H1 (cell line): ENCODE data around the gene APLP2.

Source experiments
- ATF3 ChIP-seq: IDR thresholded peaks from 2 replicates; pipeline ENCODE4 v1.6.1; 2011; ENCODE audit warnings: low read depth, mild to moderate bottlenecking, low read length; ENCODE audit not compliant: insufficient read depth
- CBX5 ChIP-seq: fragments of 300-800, 300-1000 bp; sonication (generic); IDR thresholded peaks from 2 replicates; pipeline ENCODE4 v1.7.1; 2016; ENCODE audit warnings: antibody characterized with exemption, low read length, low read depth
- CTCF ChIP-seq, 3 experiments: IDR thresholded peaks; 1 replicate in 2 of 3; 2 replicates in 1 of 3; pipeline versions ENCODE4 v1.5.1 to v1.6.1; 2011; ENCODE audit warnings: low read length in 3 of 3, mild to moderate bottlenecking in 3 of 3, inconsistent platforms in 2 of 3, low read depth in 1 of 3, moderate library complexity in 1 of 3; ENCODE audit not compliant: insufficient read depth in 1 of 3; ENCODE audit errors: control extremely low read depth in 1 of 3
- EZH2 ChIP-seq: fragments of 200-600 bp; sonication (generic); IDR thresholded peaks from 2 replicates; pipeline ENCODE4 v1.7.1; 2012; ENCODE audit warnings: low read depth, mild to moderate bottlenecking, moderate library complexity, low read length, inconsistent platforms; ENCODE audit not compliant: severe bottlenecking
- POLR2A ChIP-seq, 2 experiments: IDR thresholded peaks; 1 replicate in 1 of 2; 2 replicates in 1 of 2; pipeline ENCODE4 v1.6.1; 2011; ENCODE audit warnings: low read depth in 2 of 2, low read length in 2 of 2, mild to moderate bottlenecking in 2 of 2; ENCODE audit errors: control extremely low read depth in 1 of 2
- POLR2AphosphoS5 ChIP-seq: IDR thresholded peaks from 2 replicates; pipeline ENCODE4 v1.6.1; 2011; ENCODE audit warnings: low read depth, low read length
- SRF ChIP-seq: IDR thresholded peaks from 2 replicates; pipeline ENCODE4 v1.6.1; 2011; ENCODE audit warnings: mild to moderate bottlenecking, low read depth, low read length, moderate library complexity

GRCh38 chr11:130131961-130132850 is 62.5 kb downstream of the APLP2 start:
- TF ChIP-seq CBX5 (no peak), POLR2AphosphoS5 (no peak), EZH2 (no peak), CTCF (IDR thresholded peaks at IDR 0.05; ENCODE audit: control extremely low read depth in 1 of 3, insufficient read depth in 1 of 3, low read depth in 1 of 3, low read length in 3 of 3) (peak; percentile 19 to 83 (median 72)), ATF3 (no peak), SRF (no peak), POLR2A (IDR thresholded peaks at IDR 0.05; ENCODE audit: control extremely low read depth in 1 of 2, low read depth in 2 of 2, low read length in 2 of 2) (no peak)
